ENCODE data around the gene SEC23B.

GRCh38 chr20:18578581-18578980 is 70.8 kb downstream of the SEC23B start:
- TF ChIP-seq CTCF (conservative IDR thresholded peaks at IDR 0.05; ENCODE audit: low read depth in 2 of 2) (no peak), CREB1 (CRISPR knock-in tag; IDR thresholded peaks at IDR 0.05; ENCODE audit: low read depth) (no peak), POLR2AphosphoS5 (IDR thresholded peaks at IDR 0.05; ENCODE audit: low read depth) (no peak), EZH2 (IDR thresholded peaks at IDR 0.05; ENCODE audit: low read depth, unreplicated experiment) (no peak), ZNF331 (CRISPR knock-in tag; IDR thresholded peaks at IDR 0.05; ENCODE audit: low read depth) (no peak), ZNF114 (CRISPR knock-in tag; IDR thresholded peaks at IDR 0.05) (no peak), STAT1 (IDR thresholded peaks at IDR 0.05; ENCODE audit: unreplicated experiment) (no peak), REST (IDR thresholded peaks at IDR 0.05; ENCODE audit: unreplicated experiment) (no peak), EZH2phosphoT487 (IDR thresholded peaks at IDR 0.05; ENCODE audit: unreplicated experiment) (no peak), JUNB (IDR thresholded peaks at IDR 0.05; ENCODE audit: unreplicated experiment) (no peak)

Data from GM23338 (cell line).